H9 (cell line): ENCODE measurements around the gene KIF5A. TPM values are rescaled to one million over a fixed set of nuclear protein-coding genes. Genes with fewer than 3 reads are reported as not detected.

Experiments
- DNase-seq: peaks from one replicate; pipeline ENCODE4 v3.0.0-alpha.2; 2017
- H2AFZ ChIP-seq: one replicate; pipeline ENCODE4 v1.6.1; 2013; ENCODE audit warnings: mild to moderate bottlenecking, low read length, control low read depth, moderate library complexity
- H2AK5ac ChIP-seq: 2 replicates; pipeline ENCODE4 v1.6.1; 2013; ENCODE audit warnings: low read length, control low read depth, mixed read lengths; ENCODE audit not compliant: insufficient read length
- H2BK120ac ChIP-seq: one replicate; pipeline ENCODE4 v1.6.1; 2013; ENCODE audit warnings: low read depth, mild to moderate bottlenecking, low read length, control low read depth, inconsistent platforms; ENCODE audit not compliant: poor library complexity, severe bottlenecking
- H2BK12ac ChIP-seq: 2 replicates; pipeline ENCODE4 v1.6.1; 2013; ENCODE audit warnings: low read length, control low read depth, mixed read lengths, low read depth; ENCODE audit not compliant: insufficient read length
- H2BK15ac ChIP-seq: 2 replicates; pipeline ENCODE4 v1.6.1; 2013; ENCODE audit warnings: low read depth, low read length, control low read depth
- H2BK20ac ChIP-seq: one replicate; pipeline ENCODE4 v1.6.1; 2013; ENCODE audit warnings: low read depth, mild to moderate bottlenecking, low read length, control low read depth, inconsistent platforms; ENCODE audit not compliant: poor library complexity, severe bottlenecking
- H2BK5ac ChIP-seq: 2 replicates; pipeline ENCODE4 v1.6.1; 2013; ENCODE audit warnings: low read length, control low read depth, mixed read lengths; ENCODE audit not compliant: insufficient read length
- H3K14ac ChIP-seq: 2 replicates; pipeline ENCODE4 v1.6.1; 2013; ENCODE audit warnings: low read length, control low read depth; ENCODE audit not compliant: insufficient read depth
- H3K18ac ChIP-seq: 2 replicates; pipeline ENCODE4 v1.6.1; 2013; ENCODE audit warnings: low read depth, mild to moderate bottlenecking, mixed read lengths, low read length, control low read depth; ENCODE audit not compliant: insufficient read length
- H3K23ac ChIP-seq: 2 replicates; pipeline ENCODE4 v1.6.1; 2013; ENCODE audit warnings: low read length, control low read depth, mixed read lengths, low read depth; ENCODE audit not compliant: insufficient read length
- H3K23me2 ChIP-seq: 2 replicates; pipeline ENCODE4 v1.6.1; 2013; ENCODE audit warnings: low read depth, mild to moderate bottlenecking, mixed read lengths, low read length, control low read depth; ENCODE audit not compliant: insufficient read length, poor library complexity, severe bottlenecking
- H3K27ac ChIP-seq: 2 replicates; pipeline ENCODE4 v1.5.1; 2013; ENCODE audit warnings: low read length, control low read depth, mixed read lengths, low read depth; ENCODE audit not compliant: insufficient read length
- H3K27me3 ChIP-seq: 2 replicates; pipeline ENCODE4 v1.6.1; 2013; ENCODE audit warnings: low read length, control low read depth, inconsistent platforms; ENCODE audit not compliant: insufficient read depth
- H3K4ac ChIP-seq: 2 replicates; pipeline ENCODE4 v1.6.1; 2013; ENCODE audit warnings: low read depth, mild to moderate bottlenecking, control low read depth, inconsistent platforms, low read length, moderate library complexity
- H3K4me1 ChIP-seq: 2 replicates; pipeline ENCODE4 v1.6.1; 2013; ENCODE audit warnings: low read length, control low read depth, inconsistent platforms; ENCODE audit not compliant: insufficient read depth
- H3K4me2 ChIP-seq: 2 replicates; pipeline ENCODE4 v1.6.1; 2013; ENCODE audit warnings: low read length, control low read depth, mixed read lengths; ENCODE audit not compliant: insufficient read length, insufficient read depth
- H3K56ac ChIP-seq: 2 replicates; pipeline ENCODE4 v1.6.1; 2013; ENCODE audit warnings: low read depth, mild to moderate bottlenecking, mixed read lengths, low read length, control low read depth; ENCODE audit not compliant: insufficient read length
- H3K79me1 ChIP-seq: 2 replicates; pipeline ENCODE4 v1.6.1; 2013; ENCODE audit warnings: low read depth, mild to moderate bottlenecking, moderate library complexity, low read length, control low read depth, inconsistent platforms; ENCODE audit not compliant: insufficient read depth, poor library complexity, severe bottlenecking
- H3K79me2 ChIP-seq: 2 replicates; pipeline ENCODE4 v1.6.1; 2013; ENCODE audit warnings: low read length, control low read depth, inconsistent platforms; ENCODE audit not compliant: insufficient read depth
- H3K9ac ChIP-seq: 2 replicates; pipeline ENCODE4 v1.6.1; 2013; ENCODE audit warnings: low read length, control low read depth, mixed read lengths; ENCODE audit not compliant: insufficient read length; ENCODE audit errors: extremely low read depth
- H3K9me3 ChIP-seq: one replicate; pipeline ENCODE4 v1.6.1; 2013; ENCODE audit warnings: low read depth, low read length, inconsistent platforms; ENCODE audit not compliant: control insufficient read depth
- H3T11ph ChIP-seq: one replicate; pipeline ENCODE4 v1.6.1; 2013; ENCODE audit warnings: mild to moderate bottlenecking, low read length, control low read depth, inconsistent platforms
- H4K20me1 ChIP-seq: one replicate; pipeline ENCODE4 v1.6.1; 2013; ENCODE audit not compliant: control insufficient read depth, insufficient read length, insufficient read depth
- H4K5ac ChIP-seq: 2 replicates; pipeline ENCODE4 v1.6.1; 2013; ENCODE audit warnings: low read depth, mild to moderate bottlenecking, mixed read lengths, low read length, control low read depth; ENCODE audit not compliant: insufficient read length
- H4K8ac ChIP-seq: replicated peaks from 2 replicates; pipeline ENCODE4 v1.6.1; 2013; ENCODE audit warnings: low read length, control low read depth, mixed read lengths, low read depth; ENCODE audit not compliant: insufficient read length
- H4K91ac ChIP-seq: 2 replicates; pipeline ENCODE4 v1.6.1; 2013; ENCODE audit warnings: low read depth, mild to moderate bottlenecking, moderate library complexity, mixed read lengths, low read length, control low read depth; ENCODE audit not compliant: insufficient read length
- H3K27ac Mint-ChIP-seq, 3 experiments: 2 replicates in 2 of 3; 3 replicates in 1 of 3; pipeline ENCODE4 v1.8.0; 2020 to 2021; ENCODE audit warnings: mixed read lengths in 3 of 3, mild to moderate bottlenecking in 1 of 3, moderate library complexity in 1 of 3
- H3K27me3 Mint-ChIP-seq: 2 replicates; pipeline ENCODE4 v1.8.0; 2021; ENCODE audit warnings: low read depth, mild to moderate bottlenecking, moderate library complexity, mixed read lengths
- H3K36me3 Mint-ChIP-seq, 3 experiments: 2 replicates in 2 of 3; 3 replicates in 1 of 3; pipeline ENCODE4 v1.8.0; 2020 to 2021; ENCODE audit warnings: low read depth in 3 of 3, mixed read lengths in 3 of 3; ENCODE audit not compliant: insufficient read depth in 1 of 3
- H3K4me1 Mint-ChIP-seq, 2 experiments: 2 replicates each; pipeline ENCODE4 v1.8.0; 2020; ENCODE audit warnings: mixed read lengths in 2 of 2
- H3K4me3 Mint-ChIP-seq, 2 experiments: 2 replicates in 1 of 2; 3 replicates in 1 of 2; pipeline ENCODE4 v1.8.0; 2020 to 2021; ENCODE audit warnings: mild to moderate bottlenecking in 2 of 2, mixed read lengths in 2 of 2, moderate library complexity in 1 of 2
- H3K9me3 Mint-ChIP-seq, 2 experiments: 2 replicates in 1 of 2; 3 replicates in 1 of 2; pipeline ENCODE4 v1.8.0; 2020; ENCODE audit warnings: mild to moderate bottlenecking in 2 of 2, mixed read lengths in 2 of 2, moderate library complexity in 1 of 2
- WGBS: extraction: QIAGEN DNeasy Blood & Tissue Kit; methylation state at CpG from one replicate; pipeline ENCODE4 v1.1.7; 2013; ENCODE audit warnings: missing lambda C conversion rate, low lambda C conversion rate, mixed read lengths; ENCODE audit not compliant: insufficient read length; ENCODE audit errors: extremely low coverage; 5-methylcytosine and 5-hydroxymethylcytosine counted together
- total RNA-seq: library from RNA; stranded (reverse); gene quantifications from 2 replicates; pipeline ENCODE4 v1.2.1, GENCODE V29; 2021
- TF ChIP-seq, protein P1 (sequence below): fragments of 200-600 bp; sonication (generic); conservative IDR thresholded peaks from 3 replicates; pipeline ENCODE4 v1.8.0; 2021; ENCODE audit warnings: antibody characterized with exemption, mild to moderate bottlenecking

Gene KIF5A
- total RNA-seq, 1 experiment from 2014 or later, result 18.5 TPM

DNA sequence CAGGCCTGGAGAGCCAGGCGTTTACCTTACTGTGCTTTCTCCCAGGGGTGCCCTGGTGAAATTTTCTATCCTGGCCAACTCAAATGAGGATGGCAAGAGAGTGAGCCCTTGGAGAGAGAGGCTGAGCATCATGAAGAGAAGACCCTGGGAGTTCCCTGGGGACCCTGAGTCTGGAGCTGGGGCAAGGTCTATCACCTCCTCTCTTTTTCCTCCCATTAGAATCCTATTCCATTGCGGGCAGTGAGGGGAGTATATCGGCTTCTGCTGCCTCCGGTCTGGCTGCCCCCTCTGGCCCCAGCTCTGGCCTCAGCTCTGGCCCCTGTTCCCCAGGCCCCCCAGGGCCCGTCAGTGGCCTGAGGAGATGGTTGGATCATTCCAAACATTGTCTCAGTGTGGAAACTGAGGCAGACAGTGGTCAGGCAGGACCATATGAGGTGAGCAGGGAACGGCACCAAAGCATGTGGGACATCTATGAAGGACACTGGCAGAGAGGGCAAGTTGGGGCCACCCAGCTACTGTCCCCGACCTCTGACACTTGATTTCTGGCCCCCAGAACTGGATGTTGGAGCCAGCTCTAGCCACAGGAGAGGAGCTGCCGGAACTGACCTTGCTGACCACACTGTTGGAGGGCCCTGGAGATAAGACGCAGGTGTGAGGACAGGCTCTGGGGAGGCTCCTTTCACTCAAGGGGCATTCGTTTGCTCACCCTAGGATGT lies 63.0 kb downstream of the KIF5A start:
- peaks cover 33% of the 10 kb centered on the region for H3K27me3 Mint-ChIP-seq
- no peak overlapping the region for H2BK120ac ChIP-seq
- no peak overlapping the region for H3K4ac ChIP-seq
- H3K23ac ChIP-seq, result no peak overlapping the region
- H3K27ac ChIP-seq, result no peak overlapping the region
- no peak overlapping the region for H4K91ac ChIP-seq
- no peak overlapping the region for H2BK5ac ChIP-seq
- H3T11ph ChIP-seq, result no peak overlapping the region
- no peaks in the 10 kb centered on the region for H3K4me1 ChIP-seq
- H4K5ac ChIP-seq, result no peak overlapping the region
- no peak overlapping the region for H3K27ac Mint-ChIP-seq
- H3K56ac ChIP-seq, result no peak overlapping the region
- no peaks in the 10 kb centered on the region for H3K79me2 ChIP-seq
- peaks cover 18% of the 10 kb centered on the region; the same call in 1 of the 2 replicates for H3K27me3 ChIP-seq
- no peak overlapping the region for H2BK15ac ChIP-seq
- H3K4me3 Mint-ChIP-seq, result peak overlapping the region; percentile 75 to 88; a peak in 2 of 5 replicates
- no peak overlapping the region for H2BK20ac ChIP-seq
- no peak overlapping the region for H3K9ac ChIP-seq
- H2AFZ ChIP-seq, result no peak overlapping the region
- DNase-seq, result no peak
- no peak overlapping the region for H4K8ac ChIP-seq
- H3K23me2 ChIP-seq, result peaks cover 23% of the 10 kb centered on the region
- WGBS, result no CpG with 5 or more reads among the region's 10 CpGs
- H3K79me1 ChIP-seq, result no peaks in the 10 kb centered on the region
- H4K20me1 ChIP-seq, result no peaks in the 10 kb centered on the region
- no peaks in the 10 kb centered on the region for H3K9me3 ChIP-seq
- TF ChIP-seq, protein P1, sequence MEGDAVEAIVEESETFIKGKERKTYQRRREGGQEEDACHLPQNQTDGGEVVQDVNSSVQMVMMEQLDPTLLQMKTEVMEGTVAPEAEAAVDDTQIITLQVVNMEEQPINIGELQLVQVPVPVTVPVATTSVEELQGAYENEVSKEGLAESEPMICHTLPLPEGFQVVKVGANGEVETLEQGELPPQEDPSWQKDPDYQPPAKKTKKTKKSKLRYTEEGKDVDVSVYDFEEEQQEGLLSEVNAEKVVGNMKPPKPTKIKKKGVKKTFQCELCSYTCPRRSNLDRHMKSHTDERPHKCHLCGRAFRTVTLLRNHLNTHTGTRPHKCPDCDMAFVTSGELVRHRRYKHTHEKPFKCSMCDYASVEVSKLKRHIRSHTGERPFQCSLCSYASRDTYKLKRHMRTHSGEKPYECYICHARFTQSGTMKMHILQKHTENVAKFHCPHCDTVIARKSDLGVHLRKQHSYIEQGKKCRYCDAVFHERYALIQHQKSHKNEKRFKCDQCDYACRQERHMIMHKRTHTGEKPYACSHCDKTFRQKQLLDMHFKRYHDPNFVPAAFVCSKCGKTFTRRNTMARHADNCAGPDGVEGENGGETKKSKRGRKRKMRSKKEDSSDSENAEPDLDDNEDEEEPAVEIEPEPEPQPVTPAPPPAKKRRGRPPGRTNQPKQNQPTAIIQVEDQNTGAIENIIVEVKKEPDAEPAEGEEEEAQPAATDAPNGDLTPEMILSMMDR, result no peak
- H3K36me3 Mint-ChIP-seq, result peaks cover 9 to 39% (median 24%) of the 10 kb centered on the region in 3 experiments
- H3K14ac ChIP-seq, result no peak overlapping the region
- H2BK12ac ChIP-seq, result no peak overlapping the region
- H3K4me1 Mint-ChIP-seq, result peaks cover 29 to 33% of the 10 kb centered on the region in 2 experiments
- no peak overlapping the region for H2AK5ac ChIP-seq
- H3K18ac ChIP-seq, result no peak overlapping the region
- H3K9me3 Mint-ChIP-seq, result no peaks in the 10 kb centered on the region
- no peak overlapping the region for H3K4me2 ChIP-seq
